Pulmonary artery endothelial cell (primary cell): ENCODE results near the gene PLXNC1. TPM values are rescaled to one million over a fixed set of nuclear protein-coding genes. Genes with fewer than 3 reads are reported as not detected.

Experiments used
- DNase-seq: peaks from one replicate; pipeline ENCODE4 v3.0.0-alpha.2; 2011; ENCODE audit warnings: low read depth, low spot score
- total RNA-seq: library from RNA; depleted of rRNA; stranded (reverse); fragments of >200 nt; gene quantifications from 2 replicates; pipeline ENCODE4 v1.2.3, GENCODE V29; 2014

PLXNC1 gene
- total RNA-seq, 1 donor from 2014 or later, result 0.53 TPM

DNA sequence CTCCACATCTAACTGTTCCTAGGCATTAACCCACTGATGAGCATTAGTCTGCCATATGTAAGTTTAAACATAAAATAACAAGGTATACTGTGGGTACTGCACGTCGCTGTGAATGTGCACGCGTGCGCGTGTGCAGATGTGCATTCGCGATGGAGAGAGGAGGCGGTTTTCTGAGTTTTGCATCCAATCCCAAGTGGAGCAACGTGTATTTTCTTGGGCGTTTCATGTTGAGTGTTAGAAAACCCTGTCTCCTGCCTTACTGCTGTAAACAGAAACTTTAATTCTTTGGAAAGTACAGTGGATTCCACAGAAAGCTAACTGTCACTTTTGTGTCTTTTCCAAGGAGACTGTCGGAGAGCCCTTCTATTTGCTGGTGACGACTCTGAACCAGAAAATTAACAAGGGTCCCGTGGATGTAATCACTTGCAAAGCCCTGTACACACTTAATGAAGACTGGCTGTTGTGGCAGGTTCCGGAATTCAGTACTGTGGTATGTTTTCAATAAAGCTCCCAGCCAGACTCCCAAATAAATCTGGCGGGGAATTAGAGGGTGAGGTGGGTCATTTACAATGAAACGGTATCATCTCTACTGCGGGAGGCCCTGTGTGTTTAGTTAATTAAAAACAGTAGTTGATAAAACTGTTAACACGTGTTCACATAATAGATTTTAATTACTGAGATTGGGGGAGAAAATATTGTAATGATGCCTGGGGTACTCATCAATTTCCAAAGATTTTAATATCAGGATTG is 116.5 kb downstream of the PLXNC1 start:
- no peak for DNase-seq

DNA sequence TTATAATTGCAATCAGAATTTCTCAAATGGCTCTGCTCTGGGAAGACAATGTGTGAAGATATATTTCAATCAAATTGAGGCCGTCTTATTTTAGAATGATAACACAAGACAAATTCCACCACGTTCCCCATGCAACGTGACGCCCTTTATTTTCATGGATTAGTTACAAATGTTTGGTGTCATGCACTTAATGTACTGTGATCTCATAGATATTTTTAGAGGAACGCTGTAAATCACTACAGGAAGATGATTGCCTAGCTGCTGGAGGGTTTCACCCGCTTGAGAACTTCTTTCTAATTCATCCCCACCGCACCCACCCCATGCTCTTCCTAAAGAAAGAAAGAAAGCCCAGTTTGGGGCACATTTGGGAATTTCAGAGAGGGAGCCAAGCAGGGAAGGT is 117.2 kb downstream of the PLXNC1 start:
- no peak for DNase-seq

DNA sequence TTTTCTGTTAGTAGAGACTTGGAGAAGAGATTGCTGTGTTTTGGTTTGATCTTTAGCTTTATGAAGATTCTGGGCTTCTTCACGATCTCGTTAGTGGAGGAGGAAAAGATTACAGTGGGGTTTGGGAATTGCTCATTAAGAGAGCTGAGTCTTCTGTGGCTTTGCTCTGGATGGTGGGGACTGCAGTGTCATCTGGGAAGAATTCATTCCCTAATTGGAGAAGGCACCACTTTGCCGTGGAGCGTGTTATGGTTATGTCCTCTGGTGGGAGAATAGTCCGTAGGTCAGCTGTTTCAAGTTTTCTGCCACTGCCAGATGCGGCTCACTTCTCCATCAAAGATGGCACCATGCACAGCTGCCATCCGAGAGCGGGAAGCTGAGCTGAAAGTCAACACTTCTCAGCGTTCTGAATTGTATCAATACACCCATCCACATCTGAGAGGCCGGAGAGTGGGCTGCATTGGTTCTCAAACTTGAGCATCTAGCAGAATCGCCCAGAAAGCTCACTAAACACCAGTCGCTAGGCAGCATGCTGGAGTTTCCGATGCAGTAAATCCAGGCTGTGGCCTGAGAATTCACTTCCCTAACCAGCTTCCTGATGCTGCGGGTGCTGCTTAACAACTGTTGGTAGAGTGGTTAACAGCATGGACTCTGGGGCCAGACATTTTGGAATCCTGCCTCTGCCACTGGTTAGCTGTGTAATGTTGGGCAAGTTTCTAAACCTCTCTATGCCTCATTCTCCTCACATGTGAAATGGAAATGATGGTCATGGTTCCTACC is 117.8 kb downstream of the PLXNC1 start:
- no peak for DNase-seq

DNA sequence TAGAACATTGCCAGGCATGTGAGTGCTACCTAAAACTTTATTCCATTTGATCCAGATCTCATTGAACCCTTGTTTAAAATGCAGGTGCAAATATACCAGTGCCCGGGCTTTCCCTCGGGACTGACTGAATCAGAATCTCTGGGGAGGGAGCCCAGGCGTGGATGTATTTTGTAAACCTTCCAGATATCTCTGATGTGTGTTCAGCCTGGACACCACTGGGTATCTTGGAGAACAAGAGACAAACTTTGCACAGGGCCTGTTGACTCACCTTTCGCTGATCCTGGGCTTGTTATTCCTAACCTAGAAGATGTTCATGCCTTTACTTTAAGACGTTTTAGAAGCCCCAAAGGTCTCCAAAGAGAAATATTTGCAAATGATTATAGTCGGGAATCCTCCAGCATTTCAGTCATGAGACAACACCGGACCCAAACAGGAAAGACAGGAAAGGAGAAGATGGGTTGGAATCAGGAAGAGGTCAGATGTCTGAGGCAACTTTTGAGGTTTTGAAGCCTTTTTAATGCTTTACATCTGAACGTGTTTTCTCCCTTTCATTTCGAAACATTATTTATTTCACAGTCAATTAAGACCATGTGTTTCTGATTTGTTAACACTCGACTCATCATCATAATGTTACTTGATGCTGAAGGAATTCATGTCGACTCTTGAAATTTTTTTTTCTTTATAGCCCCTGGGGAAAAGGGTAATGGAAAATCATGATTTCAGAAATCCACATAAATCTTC is 118.6 kb downstream of the PLXNC1 start:
- DNase-seq, result no peak

DNA sequence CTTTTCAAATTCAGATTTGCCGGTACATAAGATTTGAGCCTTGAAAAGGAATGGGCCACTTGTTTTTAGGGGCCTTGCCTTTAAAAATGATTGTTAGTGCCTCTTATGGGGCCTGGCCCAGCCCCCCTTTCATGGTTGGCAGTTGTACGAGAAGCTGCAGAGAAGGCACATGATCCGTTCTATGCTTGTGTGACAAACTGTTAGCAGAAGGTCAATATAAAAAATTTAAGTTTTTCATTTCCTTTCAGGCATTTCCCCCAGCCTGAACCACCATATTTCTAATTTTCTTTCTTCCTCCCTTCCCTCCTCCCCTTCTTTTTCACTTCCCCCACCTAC is 119.1 kb downstream of the PLXNC1 start:
- no peak for DNase-seq

DNA sequence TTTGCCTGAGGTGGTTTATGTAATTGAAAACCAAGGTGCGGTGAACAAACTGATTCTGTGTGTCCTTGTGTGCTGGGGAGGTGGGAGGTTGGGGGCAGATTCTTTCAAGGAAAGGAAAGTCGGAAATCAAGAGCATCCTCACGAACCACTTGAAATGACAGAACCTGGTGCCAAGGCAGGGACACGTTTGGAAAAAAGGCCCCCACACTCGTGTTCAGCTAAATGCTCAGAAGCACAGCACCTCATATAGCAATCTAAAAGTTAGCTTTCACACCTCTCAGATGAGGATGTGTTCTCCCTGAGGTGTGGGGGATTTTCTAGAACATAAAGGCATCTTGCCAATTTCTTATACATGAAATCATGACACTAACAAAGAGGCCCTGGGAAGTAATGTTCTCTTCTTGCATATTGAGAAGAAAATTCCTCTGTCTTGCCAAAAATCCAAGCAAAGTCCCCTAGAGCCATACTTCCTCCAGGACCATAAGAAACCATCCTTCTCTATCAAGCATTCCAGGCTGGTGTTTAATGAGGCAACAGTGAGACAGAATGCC is 119.6 kb downstream of the PLXNC1 start:
- no peak for DNase-seq

DNA sequence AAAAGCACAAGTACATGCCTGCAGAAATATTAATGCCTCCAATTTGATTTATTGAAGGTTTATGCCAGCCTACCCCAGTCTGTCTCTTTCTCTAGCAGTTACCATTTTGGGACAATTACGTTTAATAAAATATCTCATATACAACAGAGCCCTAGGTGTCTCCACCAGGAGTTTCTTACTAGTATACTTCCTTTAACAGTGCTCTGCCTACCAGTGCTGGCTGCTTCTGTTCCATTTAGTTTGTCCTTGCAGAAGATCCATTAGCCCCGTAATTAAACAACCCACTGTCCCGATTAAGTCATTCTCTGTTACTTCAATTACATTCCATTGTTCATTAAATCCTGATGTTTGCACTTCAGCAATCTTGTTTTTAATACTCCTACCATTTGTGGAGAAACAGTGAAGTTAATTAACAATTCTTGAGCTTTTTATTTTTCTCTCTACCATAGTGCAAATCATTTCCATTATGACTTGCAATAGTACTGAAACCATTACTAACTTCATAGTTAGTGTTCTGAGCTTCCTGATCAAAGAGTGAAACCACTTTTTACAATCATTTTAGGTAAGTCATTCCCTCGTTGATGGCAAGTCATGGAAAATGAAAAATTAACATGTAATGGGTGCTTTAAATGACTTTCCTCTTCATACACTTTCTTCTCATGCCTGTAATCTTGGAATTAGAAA is 121.1 kb downstream of the PLXNC1 start:
- DNase-seq, result no peak

DNA sequence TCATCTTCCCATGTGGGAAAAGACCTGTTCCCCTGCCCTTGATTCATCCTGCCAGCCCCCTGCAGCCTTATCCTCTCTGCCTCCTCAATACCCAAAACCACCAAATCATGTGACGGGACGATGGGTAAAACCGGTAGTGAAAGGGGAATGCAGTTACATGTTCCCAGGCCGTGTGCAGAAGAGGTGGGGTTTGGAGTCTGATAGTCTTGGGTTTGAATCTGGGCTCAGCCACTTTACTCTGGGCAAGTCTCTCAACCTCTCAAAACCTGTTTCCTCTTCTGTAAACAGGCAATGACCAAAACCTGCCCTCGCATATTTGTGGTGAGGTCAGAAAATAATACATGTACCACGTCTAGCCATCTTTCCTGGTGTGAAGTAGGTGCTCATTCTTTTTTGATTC is 123.0 kb downstream of the PLXNC1 start:
- DNase-seq, result no peak

DNA sequence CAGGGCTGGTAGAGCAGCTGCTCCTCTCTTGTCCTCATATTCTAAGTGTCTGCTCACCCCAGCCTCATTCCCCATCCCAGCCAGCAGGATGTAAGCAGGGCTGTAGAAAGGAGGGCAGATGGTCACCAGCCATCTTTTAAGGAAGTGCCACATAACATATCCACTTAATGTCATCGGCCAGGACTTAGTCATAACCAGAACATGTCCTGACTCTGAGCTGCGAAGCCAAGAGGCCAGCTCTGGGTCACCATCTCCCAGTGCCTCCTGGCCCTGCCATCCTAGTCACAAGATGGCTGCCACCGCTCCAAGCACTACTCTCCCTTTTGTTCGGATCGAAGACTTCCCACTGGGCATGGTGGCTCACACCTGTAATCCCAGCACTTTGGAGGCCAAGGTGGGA is 123.9 kb downstream of the PLXNC1 start:
- DNase-seq, result no peak

DNA sequence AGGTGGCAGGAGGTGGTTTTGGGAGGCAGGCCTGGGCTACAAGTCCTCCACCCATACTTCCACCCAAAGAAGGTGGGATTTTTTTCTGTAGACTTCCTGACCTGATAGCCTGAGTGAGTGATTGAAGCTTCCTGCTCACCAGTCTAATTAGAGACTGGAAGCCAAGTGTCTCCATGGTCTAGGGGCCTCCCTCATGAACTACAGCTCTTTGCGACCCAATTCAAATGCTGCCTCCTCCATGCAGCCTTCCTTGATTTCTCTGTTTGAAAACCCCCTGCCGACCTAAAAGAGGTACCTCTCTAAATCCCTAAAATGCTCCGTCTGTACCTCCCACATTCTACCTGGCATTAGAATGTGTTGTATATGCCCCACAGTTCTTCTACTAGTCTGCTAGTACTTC is 124.9 kb downstream of the PLXNC1 start:
- DNase-seq, result no peak

DNA sequence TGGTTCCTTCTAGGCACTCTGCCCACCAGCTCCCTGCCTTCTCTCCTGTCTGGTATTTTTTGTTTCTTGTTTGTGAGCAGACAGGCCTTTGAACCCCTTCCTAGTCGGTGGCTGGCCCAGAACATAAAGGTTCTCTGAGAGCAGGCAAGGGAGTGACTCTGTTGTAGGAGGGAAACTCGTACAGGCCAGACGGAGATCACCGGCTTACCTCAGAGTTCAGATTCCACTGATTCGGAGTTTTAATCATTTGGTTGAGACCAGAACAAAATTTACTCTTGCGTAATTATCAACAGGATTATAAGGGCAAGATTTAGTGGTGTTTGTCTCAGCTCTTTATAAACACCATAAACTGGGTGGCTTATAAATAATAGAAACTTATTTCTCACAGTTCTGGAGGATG is 128.3 kb downstream of the PLXNC1 start:
- DNase-seq, result no peak

DNA sequence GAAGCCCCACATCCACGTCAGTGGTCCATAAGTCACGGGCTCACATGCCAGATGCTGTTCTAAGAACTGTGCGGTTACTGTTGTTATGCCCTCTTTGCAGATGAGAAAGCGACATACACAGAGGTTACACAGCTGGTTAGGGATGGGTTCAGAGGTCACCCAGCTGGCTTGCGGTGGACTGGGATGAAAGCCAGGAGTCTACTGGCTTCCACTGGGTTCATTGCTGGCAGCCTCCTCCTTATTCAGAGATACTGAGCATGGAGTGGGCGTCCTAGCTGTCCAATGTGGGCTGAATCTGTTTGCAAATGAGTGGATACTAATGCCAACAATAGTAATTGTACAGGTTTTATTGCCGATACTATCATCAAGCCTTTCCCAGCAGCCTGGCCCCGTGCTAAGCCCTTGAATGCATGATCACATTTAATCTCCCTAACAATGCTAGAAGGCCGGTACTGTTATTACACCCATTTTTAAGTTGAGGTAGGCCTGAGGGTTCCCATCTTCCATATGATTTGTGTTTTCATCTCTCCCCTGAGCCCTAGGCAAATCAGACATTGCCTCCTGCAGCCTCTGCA is 129.1 kb downstream of the PLXNC1 start:
- DNase-seq, result no peak

DNA sequence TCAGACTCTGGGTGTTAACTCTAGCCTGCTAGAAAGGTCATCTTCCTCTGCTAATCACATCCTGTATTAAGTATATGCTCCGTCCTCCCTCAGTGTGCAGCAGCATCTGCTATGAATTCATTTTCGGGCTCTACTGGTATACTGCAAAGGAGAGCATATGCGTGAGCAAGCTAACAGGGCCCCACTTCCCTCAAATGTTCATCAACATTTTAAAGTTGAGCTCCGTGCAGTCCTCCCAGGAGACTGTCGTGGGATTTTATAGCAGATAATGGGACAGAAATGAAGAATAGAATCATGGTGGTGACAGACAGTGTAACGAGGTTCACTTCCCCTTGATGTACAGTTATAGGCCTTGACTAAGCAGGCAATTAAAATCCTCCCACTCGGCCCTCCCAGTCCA is 131.7 kb downstream of the PLXNC1 start:
- DNase-seq, result no peak

DNA sequence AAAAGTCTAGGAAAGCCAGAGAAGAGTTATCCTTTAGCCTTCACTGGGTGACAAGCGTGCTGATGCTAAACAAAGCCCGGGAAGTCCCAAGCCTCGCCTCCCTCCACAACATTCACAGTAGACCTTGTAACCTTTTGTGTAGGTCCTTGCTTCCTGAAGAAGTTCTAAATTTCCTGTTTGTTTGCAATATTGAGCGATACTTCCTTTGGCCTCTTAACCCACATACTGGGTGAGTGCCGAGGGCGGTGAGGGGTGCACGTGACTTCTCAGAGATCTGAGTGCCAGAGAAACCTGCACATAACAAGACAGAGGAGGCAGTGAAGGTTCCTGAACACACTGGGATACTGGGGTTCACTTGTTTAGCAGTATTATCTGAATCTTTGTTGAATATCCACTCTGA is 134.3 kb downstream of the PLXNC1 start:
- DNase-seq, result no peak

DNA sequence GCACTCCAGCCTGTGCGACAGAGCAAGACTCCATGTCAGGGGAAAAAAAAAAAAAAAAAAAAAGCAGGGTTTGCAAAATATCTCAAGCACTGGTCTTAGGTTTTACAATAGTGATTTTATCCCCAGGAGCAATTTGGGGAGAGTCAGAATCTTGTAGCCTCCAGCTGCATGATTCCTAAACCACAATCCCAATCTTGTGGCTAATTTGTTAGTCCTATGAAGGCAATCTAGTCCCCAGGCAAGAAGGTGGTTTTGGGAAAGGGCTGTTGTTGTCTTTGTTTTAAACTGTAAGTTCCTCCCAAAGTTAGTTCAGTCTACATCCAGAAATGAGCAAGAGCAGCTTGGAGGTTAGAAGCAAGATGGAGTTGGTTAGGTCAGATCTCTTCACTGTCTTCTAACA is 135.7 kb downstream of the PLXNC1 start:
- no peak for DNase-seq

DNA sequence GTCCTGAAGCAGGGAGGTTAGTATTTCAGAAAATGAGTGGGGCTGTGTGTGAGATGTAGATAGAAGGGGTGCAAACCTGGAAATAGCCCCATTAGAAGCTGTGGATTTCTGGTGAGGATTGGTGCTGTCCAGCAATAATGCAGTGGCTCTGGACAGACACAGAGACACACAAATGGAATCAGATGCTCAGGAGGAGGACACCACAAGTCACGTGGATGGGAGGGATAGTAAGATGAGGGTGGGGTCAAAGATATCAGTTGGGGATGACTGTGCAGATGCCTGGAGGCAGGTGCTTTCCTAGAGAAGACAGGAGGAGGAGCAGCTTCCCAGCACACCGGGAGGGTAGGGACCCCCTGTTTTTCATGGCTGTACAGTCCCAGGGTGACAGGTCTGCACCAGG is 136.5 kb downstream of the PLXNC1 start:
- DNase-seq, result no peak

DNA sequence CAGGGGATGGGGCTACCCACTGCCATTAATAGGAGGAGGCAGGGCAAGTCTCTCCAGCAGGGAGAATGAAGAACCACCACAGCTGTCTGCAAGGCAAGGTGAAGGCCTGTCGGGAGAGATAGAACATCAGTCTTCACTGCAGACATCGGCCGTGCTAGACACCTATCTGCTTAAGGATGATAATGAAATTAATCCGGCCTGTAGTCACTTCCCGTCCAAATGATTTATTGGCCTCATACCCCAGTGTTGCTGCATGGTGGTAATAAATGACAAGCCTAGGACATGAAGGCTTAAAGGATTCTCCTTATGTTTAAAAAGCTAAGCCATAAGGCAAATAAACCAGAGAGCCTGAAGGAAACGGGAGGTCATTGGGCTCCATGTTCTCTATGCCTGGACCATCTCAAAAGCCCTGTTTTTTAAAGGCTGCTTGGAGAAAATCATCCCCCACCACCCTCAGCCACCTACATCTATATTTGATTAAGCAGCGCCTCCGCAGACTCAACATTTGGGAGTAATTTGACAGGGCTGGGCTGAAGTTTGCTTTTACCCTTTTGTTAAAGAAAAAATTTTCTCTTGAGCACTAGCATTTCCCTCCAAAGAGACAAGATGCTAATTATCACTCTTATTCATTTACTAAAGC is 137.7 kb downstream of the PLXNC1 start:
- DNase-seq, result no peak

DNA sequence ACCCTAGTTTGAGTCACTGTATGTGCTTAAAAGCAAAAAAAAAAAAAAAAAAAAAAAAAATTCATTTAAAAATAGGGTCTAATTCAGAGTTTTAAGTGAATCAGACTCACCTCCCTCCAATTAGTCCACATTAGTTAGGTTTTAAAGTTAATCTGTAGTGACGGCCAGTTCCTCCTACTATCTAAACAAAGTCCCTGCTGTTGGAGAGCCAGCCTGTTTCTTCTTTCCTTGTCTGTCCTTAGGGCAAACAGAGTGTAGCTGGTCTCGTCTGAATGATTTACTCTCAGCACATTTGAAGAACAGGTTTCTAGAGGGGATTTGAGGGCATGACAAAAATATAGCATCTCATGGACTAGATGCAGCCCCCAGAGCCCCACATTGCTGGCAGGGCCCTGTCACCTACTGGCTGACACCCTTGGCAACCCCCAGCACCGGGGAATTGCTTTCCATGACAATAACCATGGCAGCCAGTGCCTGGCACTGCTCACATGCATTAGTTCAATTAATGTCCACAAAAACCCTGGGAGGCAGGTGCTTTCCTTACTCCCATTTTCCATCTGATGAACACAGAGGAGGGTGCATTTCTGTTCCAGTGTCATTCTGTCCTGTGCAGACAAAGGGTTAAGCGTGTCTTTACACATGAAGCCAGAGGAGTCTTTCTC is 138.3 kb downstream of the PLXNC1 start:
- no peak for DNase-seq

DNA sequence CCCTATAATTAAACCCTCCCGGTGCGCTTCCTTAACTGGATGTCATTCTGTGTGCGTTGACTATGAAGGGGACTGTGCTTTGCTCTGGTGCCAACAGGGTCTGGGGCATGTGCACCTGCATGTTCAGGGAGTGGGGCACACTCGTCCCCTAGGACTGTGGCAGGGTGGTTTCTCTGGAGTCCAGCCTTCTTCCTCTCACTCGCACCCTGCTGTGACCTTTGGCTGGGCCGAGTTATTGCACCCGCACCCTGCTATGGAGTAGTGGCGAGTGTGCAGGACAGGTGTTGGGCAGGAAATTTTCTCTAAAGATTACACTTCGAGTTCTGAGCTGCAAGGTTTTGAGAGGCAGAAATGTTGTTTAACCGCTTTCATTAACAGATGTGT is 138.9 kb downstream of the PLXNC1 start:
- no peak for DNase-seq
